ENCODE data around the gene NRBP1.

NRBP1 gene

DNA sequence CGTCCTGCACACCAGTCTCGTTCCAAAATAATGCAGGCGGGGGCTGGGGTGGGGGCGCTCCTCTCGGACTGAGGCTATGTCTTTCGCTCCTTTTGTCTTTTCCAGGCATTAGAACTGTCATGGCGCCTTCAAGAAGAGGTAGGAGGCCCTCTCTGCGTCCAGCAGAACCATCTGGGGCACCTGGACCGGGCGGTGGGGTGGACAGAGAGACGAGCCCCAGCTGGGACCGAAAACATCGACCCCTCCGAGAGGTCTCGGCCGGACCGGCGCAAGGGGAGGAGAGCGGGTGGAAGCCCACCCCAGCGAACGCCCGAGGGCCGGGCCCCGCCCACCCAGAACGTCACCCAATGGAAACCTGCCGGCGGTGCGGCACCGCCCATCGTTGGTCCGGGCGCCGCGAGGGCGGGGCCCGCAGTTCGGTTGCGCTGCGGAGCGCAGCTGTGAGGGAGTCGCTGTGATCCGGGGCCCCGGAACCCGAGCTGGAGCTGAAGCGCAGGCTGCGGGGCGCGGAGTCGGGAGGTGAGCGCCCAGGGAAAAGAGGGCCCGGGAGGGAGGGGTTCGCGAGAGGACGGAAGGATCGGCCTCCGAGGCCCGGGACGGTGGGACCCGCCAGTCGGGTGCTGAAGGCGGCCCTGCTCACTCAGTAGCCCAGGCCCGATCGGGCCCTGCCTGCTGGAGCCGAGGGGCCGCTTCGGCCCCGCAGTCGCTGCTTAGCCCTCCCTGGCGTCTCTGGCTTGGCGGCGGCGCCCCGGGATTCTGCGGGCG is at the start of gene NRBP1:
Gene NRBP1 (plus strand): TSS at position 419 of the 765 bp plus-strand sequence. CDS start 4,643 bp downstream, outside the sequence.
- DNase-seq = peak; percentile 98

DNA sequence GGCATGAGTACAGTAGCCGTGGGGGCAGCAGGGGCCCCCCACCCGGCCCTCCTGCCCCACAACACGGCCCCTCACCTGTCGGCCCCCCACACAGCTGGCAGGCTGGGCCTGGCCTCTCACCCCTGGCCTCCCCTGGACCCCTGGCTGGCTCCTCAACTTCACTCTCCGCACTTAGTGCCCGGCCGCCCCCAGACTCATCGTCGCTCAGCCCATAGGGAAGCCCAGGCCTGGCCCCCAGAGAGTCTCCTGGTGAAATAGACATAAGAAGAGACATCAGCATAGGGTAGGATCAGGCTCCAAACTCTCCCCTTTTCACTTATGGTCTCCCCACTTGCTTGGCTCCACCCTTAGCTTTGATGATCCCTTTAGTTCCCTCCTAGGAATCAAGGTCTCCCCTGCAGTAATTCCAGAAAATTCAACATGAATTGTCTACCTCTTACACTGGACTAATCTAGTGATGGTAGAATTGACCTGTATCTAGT is 49.6 kb upstream of the NRBP1 start:
- no peak for DNase-seq

DNA sequence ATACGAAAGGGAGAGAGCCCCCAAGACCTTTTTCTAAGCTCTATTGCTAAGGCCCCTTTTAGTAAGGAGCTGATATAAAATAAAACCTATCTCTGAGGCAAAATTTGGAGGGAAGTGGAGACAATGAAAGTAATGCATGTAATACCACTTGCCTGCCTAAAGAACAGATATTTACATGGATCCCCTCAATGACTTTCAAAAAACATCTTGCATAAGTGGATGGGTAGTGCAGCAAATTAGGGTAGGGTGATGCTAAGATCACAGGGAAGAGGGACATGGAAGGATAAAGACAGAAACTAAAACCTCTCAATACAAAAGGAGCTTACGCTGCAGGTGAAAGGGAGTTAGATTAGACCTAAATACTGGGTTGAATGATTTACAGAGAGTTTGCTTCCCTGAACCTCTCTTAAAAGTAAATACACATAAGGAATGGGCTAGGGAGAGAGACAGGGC is 49.0 kb upstream of the NRBP1 start:
- no peak for DNase-seq

DNA sequence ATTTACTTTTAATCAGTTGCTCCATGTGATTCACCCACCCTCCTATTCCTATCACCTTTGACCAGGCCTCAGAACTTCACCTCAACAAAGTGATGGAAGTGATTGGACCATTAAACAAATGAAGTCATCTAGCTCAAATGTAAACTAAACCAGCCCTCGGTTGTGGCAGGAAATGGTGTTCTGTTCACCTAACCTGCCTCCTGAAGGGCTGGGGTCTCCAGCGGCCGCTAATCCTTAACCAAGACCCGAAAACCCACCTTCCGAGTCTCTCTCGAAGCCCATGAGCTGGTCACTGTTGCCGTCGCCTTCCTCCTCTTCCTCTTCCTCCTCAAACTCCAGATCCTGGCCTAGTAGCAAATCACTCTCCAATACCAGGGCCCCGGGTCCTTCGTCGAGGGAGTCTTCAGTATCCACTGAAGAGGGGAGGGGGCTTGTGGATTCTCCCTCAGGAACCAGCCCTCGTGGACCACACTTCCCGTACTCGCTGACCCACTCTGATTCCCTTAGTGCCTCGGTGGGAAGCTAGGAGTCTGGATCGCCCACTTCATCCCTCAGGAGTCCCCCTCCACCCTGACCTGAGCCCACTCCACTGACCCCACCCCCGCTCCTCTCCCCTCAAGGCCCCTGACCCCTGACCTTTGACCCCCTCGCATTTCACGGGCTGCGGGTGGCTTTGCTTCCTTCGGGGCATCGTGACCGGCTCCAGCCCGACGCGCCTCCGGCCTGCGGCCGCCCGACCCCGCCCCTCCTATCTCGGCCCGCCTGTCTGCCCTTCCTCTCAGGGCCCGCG is 48.4 kb upstream of the NRBP1 start:
- DNase-seq = peak; percentile 60

DNA sequence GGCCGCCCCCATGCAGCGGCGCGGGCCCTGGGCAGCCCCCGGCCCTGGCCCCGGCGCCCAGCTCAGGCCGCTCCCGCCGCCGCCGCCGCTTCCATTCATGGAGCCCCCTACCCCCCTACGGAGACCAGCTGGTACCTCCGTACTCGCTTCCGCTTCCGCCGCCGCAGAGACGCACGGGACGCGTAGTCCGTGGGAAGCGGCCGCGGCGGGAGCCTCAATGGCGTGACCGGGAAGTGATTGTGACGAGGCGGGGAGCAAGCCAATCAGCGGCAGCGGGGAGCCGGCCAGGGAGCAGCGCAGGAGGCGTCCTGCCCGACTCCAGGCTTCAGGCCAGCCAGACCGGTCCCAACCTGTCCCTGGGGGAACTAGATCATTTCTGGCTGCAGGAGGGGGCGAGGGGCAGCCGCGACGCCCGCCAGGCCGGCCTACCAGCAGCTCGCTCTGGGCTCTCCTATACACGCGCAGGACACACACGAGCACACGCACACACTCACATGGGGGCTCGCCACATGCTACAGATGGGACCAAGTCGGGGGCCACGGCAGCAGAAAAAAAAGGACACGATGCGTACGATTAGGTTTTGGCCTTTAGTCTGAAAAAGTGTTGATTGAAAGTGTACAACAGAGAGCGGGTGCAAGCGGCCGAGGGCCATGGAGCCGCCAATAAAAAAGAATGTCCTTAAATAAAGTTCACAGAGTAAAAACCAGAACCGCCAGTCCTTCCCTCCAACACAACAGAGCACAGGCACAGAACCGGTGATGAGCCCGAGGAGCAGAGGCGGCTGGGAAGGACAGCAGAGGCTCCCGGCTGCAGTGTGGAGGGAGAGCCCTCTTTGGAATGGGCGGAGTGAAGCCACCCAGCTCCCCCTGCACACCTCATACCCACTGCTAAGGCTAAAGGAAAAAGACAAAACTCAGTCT is 47.5 kb upstream of the NRBP1 start, which contains the start of gene ZNF513:
Gene ZNF513 (minus strand): TSS at position 109 of the 920 bp plus-strand sequence. CDS start 208 bp downstream, outside the sequence.
- peak; percentile 94 for DNase-seq

- DNase-seq = no peak
Observed at GRCh38 chr2:27381577-27382181, 46.8 kb upstream of the NRBP1 start.

DNA sequence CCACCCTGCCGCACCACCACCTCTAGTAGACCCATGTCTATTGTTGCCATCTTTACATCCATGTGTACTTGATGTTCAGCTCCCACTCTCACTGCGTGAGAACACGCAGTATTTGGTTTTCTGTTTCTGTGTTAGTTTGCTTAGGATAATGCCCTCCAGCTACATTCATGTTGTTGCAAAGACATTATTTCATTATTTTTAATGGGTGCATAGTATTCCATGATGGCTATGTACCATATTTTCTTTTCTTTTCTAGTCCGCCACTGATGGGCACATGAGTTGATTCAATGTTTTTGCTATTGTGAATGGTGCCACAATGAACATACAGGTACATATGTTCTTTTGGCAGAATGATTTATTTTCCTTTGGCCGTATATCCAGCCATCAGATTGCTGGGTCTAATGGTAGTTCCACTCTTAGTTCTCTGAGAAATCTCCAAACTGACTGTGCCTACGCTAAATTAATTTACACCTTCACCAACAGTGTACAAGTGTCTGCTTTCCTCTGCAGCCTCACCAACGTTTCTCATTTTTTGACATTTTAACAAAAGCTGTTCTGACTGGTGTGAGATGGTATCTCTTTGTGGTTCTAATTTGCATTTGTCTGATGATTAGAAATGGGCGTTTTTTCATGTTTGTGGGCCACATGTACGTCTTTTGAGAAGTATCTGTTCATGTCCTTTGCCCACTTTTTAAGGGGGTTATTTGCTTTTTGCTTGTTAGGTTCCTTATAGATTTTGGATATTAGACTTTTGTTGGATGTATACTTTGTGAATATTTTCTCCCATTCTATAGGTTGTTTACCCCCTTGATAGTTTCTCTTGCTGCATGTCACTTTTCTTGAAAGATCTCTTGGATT is 37.4 kb upstream of the NRBP1 start:
- no peak for DNase-seq

DNA sequence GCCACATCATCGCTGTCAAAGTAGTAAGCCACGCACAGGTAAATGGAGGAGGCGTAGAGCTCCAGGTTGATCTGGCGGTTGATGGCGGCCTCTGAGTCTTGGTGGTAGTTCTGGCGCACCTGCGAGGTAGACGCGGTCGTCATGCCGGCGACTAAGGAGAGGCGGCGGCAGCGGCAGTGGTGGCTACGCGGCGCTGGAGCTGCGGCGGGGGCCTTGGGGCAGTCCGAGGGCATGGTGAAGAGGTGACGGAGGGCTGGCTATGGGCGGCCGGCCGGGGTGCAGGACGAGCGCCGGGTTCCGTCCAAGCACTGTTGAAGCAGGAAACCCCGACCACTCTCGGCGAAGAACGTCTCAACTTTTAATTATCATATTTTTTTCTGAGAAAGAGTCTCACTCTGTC is 35.2 kb upstream of the NRBP1 start:
- no peak for DNase-seq

DNA sequence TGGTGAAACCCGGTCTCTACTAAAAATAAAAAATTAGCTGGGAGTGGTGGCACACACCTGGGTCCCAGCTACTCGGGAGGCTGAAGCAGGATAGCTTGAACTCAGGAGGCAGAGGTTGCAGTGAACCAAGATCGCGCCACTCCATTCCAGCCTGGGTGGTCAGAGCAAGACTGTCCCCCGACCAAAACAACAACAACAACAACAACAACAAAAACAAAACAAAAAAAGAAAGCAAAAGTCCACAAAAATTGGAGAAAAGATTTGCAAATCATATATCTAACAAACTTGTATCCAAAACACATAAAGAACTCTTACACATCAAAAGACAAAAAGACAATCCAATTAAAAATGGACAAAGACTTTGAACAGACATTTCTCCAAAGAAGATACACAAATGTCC is 29.5 kb upstream of the NRBP1 start:
- DNase-seq = no peak

DNA sequence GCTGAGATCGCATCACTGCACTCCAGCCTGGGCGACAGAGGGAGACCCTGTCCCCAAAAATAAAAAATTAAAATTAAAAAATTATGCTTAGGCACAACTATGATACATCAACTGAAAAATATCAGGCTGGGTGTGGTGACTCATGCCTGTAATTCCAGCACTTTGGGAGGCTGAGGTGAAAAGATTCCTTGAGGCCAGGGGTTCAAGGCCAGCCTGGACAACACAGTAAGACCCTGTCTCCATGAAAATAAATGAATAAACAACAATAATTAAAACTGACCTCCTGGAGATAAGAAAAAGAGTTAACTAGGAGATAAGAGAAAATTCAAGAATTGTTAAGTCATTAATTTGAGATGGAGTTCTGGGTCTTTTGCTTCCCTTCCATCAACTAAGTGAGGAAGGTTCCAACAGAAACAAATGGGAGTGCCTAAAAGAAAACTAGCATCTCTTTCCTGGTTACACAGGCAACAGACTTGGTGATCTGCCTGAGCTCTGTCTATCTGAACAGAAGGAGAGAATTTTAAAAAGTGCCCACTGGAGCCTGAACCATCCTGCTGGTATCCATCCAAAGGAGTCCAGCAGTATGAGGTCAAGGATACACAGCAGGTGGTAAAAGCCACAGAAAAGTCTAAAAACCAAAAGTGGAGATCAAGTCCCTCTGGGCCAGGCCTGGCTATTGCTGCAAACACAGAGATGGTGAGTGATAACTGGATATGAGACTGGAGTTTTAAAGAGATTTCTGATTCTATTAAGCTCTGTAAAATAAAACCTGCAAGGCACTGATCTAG is 27.9 kb upstream of the NRBP1 start:
- DNase-seq = no peak

DNA sequence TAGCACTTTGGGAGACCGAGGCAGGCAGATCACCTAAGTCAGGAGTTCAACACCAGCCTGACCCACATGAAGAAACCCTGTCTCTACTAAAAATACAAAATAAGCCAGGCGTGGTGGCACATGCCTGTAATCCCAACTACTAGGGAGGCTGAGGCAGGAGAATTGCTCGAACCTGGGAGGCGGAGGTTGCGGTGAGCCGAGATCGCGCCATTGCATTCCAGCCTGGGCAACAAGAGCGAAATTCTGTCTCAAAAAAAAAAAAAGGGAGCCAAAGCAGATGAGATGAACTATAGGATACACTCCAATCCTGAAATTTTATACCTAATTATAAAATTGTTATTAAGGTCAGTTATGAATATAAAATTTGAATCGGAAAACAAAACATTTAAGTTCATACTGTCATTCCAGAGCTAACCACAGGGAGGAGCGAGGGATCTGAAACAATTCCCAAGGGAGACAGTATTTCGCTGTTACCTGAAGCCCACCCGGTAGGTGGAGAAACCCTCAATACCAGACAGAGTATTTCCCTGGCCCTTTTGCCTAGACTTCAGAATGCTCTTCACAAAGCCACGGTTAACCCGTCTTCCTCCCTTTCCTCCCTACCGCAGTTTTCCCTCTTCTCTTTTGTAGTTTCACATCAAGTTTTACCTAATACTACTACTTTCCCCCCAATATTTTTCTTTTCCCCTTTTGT is 20.5 kb upstream of the NRBP1 start:
- DNase-seq = peak; percentile 38

DNA sequence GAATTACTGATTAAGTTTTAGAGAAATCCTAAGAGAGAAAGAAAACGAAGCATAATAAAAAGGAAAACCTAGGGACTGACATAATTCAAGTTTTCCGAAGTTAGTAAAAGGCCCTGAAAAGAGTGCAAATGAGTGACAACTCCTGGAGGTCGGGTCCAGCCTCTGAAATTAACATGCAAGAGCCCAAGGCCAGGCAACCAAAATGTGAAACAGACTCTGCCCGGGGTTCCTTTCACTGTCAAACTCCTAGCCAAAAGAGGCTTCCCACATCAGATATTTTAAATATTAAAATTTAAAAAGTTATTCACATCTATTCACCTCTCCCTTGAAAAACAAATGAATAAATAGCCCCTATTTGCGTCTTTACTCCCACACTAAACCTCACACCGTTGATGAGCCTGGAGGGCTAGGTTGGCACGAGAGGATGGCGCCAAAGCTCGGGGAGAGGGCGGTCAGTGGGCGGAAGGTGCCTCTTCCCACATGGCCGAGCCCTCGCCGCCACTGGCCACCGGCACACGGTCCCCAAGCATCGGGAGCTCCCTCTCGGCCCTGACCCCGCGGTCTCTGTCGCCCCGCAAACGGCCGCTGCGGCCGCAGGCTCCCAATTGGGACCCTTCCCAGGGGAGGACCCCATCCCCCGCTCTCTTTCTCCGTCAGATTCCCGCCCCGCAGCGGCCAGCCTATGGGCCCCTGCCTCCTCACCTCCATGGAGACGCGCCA is 19.7 kb upstream of the NRBP1 start:
- DNase-seq = no peak

- peak; percentile 97 for DNase-seq
Observed at GRCh38 chr2:27409321-27410073, 18.9 kb upstream of the NRBP1 start, which contains the start of gene PPM1G. Gene PPM1G (minus strand): TSS chr2:27409591. CDS start chr2:27409422, 169 bp downstream.

DNA sequence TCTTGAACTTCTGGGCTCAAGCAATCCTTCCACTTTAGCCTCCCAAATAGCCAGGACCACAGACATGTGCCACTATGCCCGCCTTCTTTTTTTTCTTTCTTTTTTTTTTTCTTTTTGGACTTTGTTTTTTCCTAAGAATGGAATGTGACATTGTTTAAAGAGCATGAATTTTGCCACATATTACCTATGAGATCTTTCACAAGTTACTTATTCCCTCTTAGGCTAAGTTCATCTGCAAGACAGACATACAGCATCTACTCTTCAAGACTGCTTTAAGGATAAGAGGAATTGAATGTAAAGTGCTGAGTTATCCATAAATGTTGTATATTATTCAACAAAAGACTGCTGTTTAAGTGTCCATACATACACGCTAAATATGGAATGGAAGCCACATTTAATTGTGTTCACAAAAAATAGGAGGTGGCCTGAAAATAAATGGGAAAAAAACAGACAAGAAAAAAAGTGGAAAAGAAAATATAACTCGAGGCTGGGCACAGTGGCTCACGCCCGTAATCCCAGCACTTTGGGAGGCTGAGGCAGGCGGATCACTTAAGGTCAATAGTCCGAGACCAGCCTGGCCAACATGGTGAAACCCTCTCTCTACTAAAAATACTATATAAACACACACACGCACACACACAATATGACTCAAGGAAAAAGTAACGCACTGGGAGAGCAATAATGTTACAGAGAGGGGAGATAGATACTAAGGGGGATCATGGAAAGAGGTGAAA is 15.8 kb upstream of the NRBP1 start:
- DNase-seq = no peak

- no peak for DNase-seq
Observed at GRCh38 chr2:27416151-27416550, 12.3 kb upstream of the NRBP1 start.

GRCh38 chr2:27420996-27421395 is 7.4 kb upstream of the NRBP1 start:
- no peak for DNase-seq

DNA sequence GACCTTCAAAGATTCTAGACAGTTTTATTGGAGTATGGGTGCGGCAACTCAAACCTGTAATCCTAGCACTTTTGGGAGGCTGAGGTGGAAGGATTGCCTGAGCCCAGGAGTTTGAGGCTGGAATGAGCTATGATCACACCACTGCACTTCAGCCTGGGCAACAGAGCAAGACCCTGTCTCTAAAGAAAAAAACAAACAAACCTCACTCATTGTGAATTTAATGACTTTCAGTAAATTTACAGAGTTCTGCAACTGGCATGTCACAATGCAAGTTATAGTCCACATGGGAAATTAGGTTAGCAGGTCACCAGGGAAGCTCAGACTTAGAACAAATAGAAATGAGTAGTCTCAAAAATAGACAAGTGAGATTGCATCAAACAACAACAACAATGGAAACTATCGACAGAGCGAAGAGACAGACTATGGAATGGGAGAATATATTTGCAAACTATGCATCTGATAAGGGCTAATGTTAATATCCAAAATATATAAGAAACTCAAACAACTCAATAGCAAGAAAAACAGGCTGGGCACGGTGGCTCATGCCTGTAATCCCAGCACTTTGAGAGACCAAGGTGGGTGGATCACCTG is 6.7 kb upstream of the NRBP1 start:
- DNase-seq = no peak

Measured in retina (tissue), 1 donor.